GM19438 (cell line): ENCODE results near the gene ARFIP2.

Experiments
- ATAC-seq: cut with Tn5 transposase; IDR thresholded peaks from one replicate; pipeline ENCODE4 v1.9.1; 2021; ENCODE audit warnings: low read depth; ENCODE audit not compliant: unreplicated experiment

The ARFIP2 gene

GRCh38 chr11:6483015-6483414 lies 1.9 kb upstream of the ARFIP2 start:
- no peak for ATAC-seq

GRCh38 chr11:6482441-6482840 lies 1.3 kb upstream of the ARFIP2 start:
- ATAC-seq = no peak

- ATAC-seq = no peak
Observed at GRCh38 chr11:6481924-6482275, 769 bp upstream of the ARFIP2 start.

- ATAC-seq = no peak
Observed at GRCh38 chr11:6480299-6480914, 724 bp downstream of the ARFIP2 start.

GRCh38 chr11:6476571-6476970 lies 4.6 kb downstream of the ARFIP2 start:
- ATAC-seq = no peak

- ATAC-seq = no peak
Observed at GRCh38 chr11:6475936-6476335, 5.2 kb downstream of the ARFIP2 start.

GRCh38 chr11:6474806-6475500 lies 6.2 kb downstream of the ARFIP2 start:
- no peak for ATAC-seq

GRCh38 chr11:6474413-6474792 lies 6.7 kb downstream of the ARFIP2 start:
- ATAC-seq = no peak

GRCh38 chr11:6473451-6474412 lies 7.4 kb downstream of the ARFIP2 start, which contains the start of gene TRIM3:
TSS of gene TRIM3 (minus strand) at chr11:6473941. CDS start at chr11:6465695, 8,246 bp downstream.
- peak; percentile 63 for ATAC-seq

- ATAC-seq = no peak
Observed at GRCh38 chr11:6472934-6473333, 8.2 kb downstream of the ARFIP2 start.

- ATAC-seq = no peak
Observed at GRCh38 chr11:6469599-6469998, 11.5 kb downstream of the ARFIP2 start.

GRCh38 chr11:6468712-6469495 lies 12.2 kb downstream of the ARFIP2 start:
- peak; percentile 78 for ATAC-seq

- no peak for ATAC-seq
Observed at GRCh38 chr11:6459099-6459450, 22.1 kb downstream of the ARFIP2 start.

GRCh38 chr11:6458352-6459098 lies 22.6 kb downstream of the ARFIP2 start:
- no peak for ATAC-seq

- no peak for ATAC-seq
Observed at GRCh38 chr11:6457581-6458320, 23.4 kb downstream of the ARFIP2 start.

- ATAC-seq = no peak
Observed at GRCh38 chr11:6456361-6457073, 24.6 kb downstream of the ARFIP2 start.

- no peak for ATAC-seq
Observed at GRCh38 chr11:6455070-6455469, 26.1 kb downstream of the ARFIP2 start.

GRCh38 chr11:6453152-6453551 lies 28.0 kb downstream of the ARFIP2 start:
- ATAC-seq = no peak

- ATAC-seq = no peak
Observed at GRCh38 chr11:6452219-6452618, 28.9 kb downstream of the ARFIP2 start.
